Left cardiac atrium (tissue), 4 donors: ENCODE data around the gene LCE3A. TPM values are rescaled to one million over a fixed set of nuclear protein-coding genes. Genes with fewer than 3 reads are reported as not detected.
"Not testable (repeated sequence)": the region's sequence is repeated elsewhere in the genome, so short reads cannot be mapped to it uniquely, and the experiment has no call there.

Experiments
- ATAC-seq, 2 donors: fragments of 200-7000 bp; cut with Tn5 transposase; one replicate each; pipeline ENCODE4 v1.9.1; 2020; ENCODE audit warnings: mild to moderate bottlenecking in 2 of 2, moderate library complexity in 2 of 2
- DNase-seq: peaks from one replicate; pipeline ENCODE4 v3.0.0-alpha.2; 2020
- intact Hi-C, 2 donors: fragments of 100-400 bp; cut with DNase I; formaldehyde crosslinking; loops; one replicate each; pipeline versions ENCODE4 v1.14.1 to v1.15.1; 2022 to 2023
- long read RNA-seq: library from polyadenylated mRNA; unstranded; transcript quantifications from one replicate; pipeline ENCODE4 v2.0.0, GENCODE V29; 2021
- total RNA-seq, 2 donors: library from RNA; stranded (reverse); fragmentation: NEBNext Ultra II Directional; extraction: Animal tissue kit (Norgen Biotek cat#: 25700); gene quantifications; one replicate each; pipeline ENCODE4 v1.2.1, GENCODE V29; 2021
- donor health status: DM: no; HTN: yes; CAD: no.
- donor health status: DM: no; HTN: yes; CAD: no; lungs with severe emphysema.
- donor health status: DM: yes; HTN: yes; CAD: no.
- donor health status: Dilated cardiomyopathy.

Gene LCE3A
- not detected for total RNA-seq
- long read RNA-seq: 0 reads

- DNase-seq (no peak), ATAC-seq (peak in 1 of 2 donors; percentile 68)
- intact Hi-C loops: no loop called here
Measured at GRCh38 chr1:152622803-152623202, at the start of gene LCE3A. Gene LCE3A, minus strand, starts transcription at chr1:152623103. Its CDS starts 0 bp downstream, at chr1:152623103.

- DNase-seq (no peak), ATAC-seq (no peak)
- intact Hi-C loops: no loop called here
Measured at GRCh38 chr1:152667648-152668047, 44.7 kb upstream of the LCE3A start.

- DNase-seq, ATAC-seq, intact Hi-C loops: not testable (repeated sequence)
Measured at GRCh38 chr1:152666171-152666570, 43.3 kb upstream of the LCE3A start.

- no peak for DNase-seq
- no peak for ATAC-seq
- intact Hi-C loops: no loop called here
Measured at GRCh38 chr1:152663098-152663497, 40.2 kb upstream of the LCE3A start, which contains the start of gene LCE2D. Gene LCE2D, plus strand, starts transcription at chr1:152663380. Its CDS starts 726 bp downstream, at chr1:152664106.

GRCh38 chr1:152658649-152659048 lies 35.7 kb upstream of the LCE3A start:
- DNase-seq (no peak), ATAC-seq (no peak)
- intact Hi-C loops: no loop called here

GRCh38 chr1:152657677-152658076 lies 34.8 kb upstream of the LCE3A start:
- DNase-seq (no peak), ATAC-seq (no peak)
- intact Hi-C loops: no loop called here

- intact Hi-C loops: no loop called here
- ATAC-seq (no peak), DNase-seq (no peak)
Measured at GRCh38 chr1:152656459-152656858, 33.6 kb upstream of the LCE3A start.

GRCh38 chr1:152654110-152654509 lies 31.2 kb upstream of the LCE3A start:
- intact Hi-C loops: no loop called here
- ATAC-seq: no peak

GRCh38 chr1:152646656-152647055 lies 23.8 kb upstream of the LCE3A start:
- no peak for DNase-seq
- ATAC-seq: no peak
- intact Hi-C loops: no loop called here

More at GRCh38 chr1:152654110-152654509, 31.2 kb upstream of the LCE3A start:
- DNase-seq: no peak

- intact Hi-C loops: no loop called here
- ATAC-seq: no peak
- no peak for DNase-seq
Measured at GRCh38 chr1:152645146-152645545, 22.2 kb upstream of the LCE3A start.

GRCh38 chr1:152643945-152644344 lies 21.0 kb upstream of the LCE3A start:
- DNase-seq (no peak), ATAC-seq (no peak)
- intact Hi-C loops: no loop called here

- intact Hi-C loops: no loop called here
- ATAC-seq (no peak), DNase-seq (no peak)
Measured at GRCh38 chr1:152640351-152640750, 17.4 kb upstream of the LCE3A start.

GRCh38 chr1:152630596-152630995 lies 7.7 kb upstream of the LCE3A start:
- intact Hi-C loops: no loop called here
- ATAC-seq (no peak), DNase-seq (no peak)

- intact Hi-C loops: no loop called here
- ATAC-seq: no peak
- DNase-seq: no peak
Measured at GRCh38 chr1:152626744-152627143, 3.8 kb upstream of the LCE3A start.

- intact Hi-C loops: no loop called here
- peak in 1 of 2 donors; percentile 32 for ATAC-seq
Measured at GRCh38 chr1:152623203-152623844, 421 bp upstream of the LCE3A start.

GRCh38 chr1:152621993-152622392 lies 910 bp downstream of the LCE3A start:
- intact Hi-C loops: no loop called here
- DNase-seq (no peak), ATAC-seq (no peak)

More at GRCh38 chr1:152623203-152623844, 421 bp upstream of the LCE3A start:
- DNase-seq: no peak

GRCh38 chr1:152613511-152613910 lies 9.4 kb downstream of the LCE3A start, which contains the start of gene LCE3B:
Gene LCE3B, plus strand, starts transcription at chr1:152613811. Its CDS starts 0 bp downstream, at chr1:152613811.
- no peak for DNase-seq
- intact Hi-C loops: no loop called here
- no peak for ATAC-seq

- DNase-seq (no peak), ATAC-seq (no peak)
- intact Hi-C loops: no loop called here
Measured at GRCh38 chr1:152599934-152600333, 23.0 kb downstream of the LCE3A start, which contains the start of gene LCE3C. Gene LCE3C, plus strand, starts transcription at chr1:152600234. Its CDS starts 498 bp downstream, at chr1:152600732.

- intact Hi-C loops: no loop called here
- ATAC-seq (no peak), DNase-seq (no peak)
Measured at GRCh38 chr1:152596986-152597385, 25.9 kb downstream of the LCE3A start.

- intact Hi-C loops: no loop called here
Measured at GRCh38 chr1:152585586-152585985, 37.3 kb downstream of the LCE3A start.

GRCh38 chr1:152582647-152583046 lies 40.3 kb downstream of the LCE3A start:
- DNase-seq (no peak), ATAC-seq (no peak)
- intact Hi-C loops: no loop called here

More at GRCh38 chr1:152585586-152585985, 37.3 kb downstream of the LCE3A start:
- ATAC-seq (no peak), DNase-seq (no peak)
